GM12878 (cell line): ENCODE measurements around the gene MAN2A2. TPM values are rescaled to one million over a fixed set of nuclear protein-coding genes. Genes with fewer than 3 reads are reported as not detected.
A peak's percentile ranks its signal among the peaks of the same experiment; 100 is the strongest.

Experiments used
- ATAC-seq: fragments of 200-7000 bp; cut with Tn5 transposase; 3 replicates; pipeline ENCODE4 v1.9.1; 2020; ENCODE audit warnings: mild to moderate bottlenecking, moderate library complexity
- BruUV-seq: library from RNA; stranded (reverse); fragments of 400-500 nt; replicated peaks from 2 replicates; lab custom pipeline; 2021; lab: Mats Ljungman, UMichigan
- CTCF ChIA-PET: fragments of 300-600 bp; sonication (Branson Sonifier 250); formaldehyde crosslinking; extraction: SDS; loops from one replicate; lab custom pipeline; 2021; ENCODE audit warnings: inconsistent platforms; lab: Yijun Ruan, JAX
- POLR2A ChIA-PET: fragments of 350-600 bp; formaldehyde crosslinking; extraction: SDS; loops from one replicate; lab custom pipeline; 2021; ENCODE audit warnings: inconsistent platforms; lab: Charles Lee
- RAD21 ChIA-PET: fragments of 300-600 bp; sonication (Branson Sonifier 250); formaldehyde crosslinking; loops from one replicate; lab custom pipeline; 2023; ENCODE audit warnings: antibody characterized with exemption; ENCODE audit not compliant: unreplicated experiment; lab: Charles Lee
- SMC1A ChIA-PET: fragments of 300-600 bp; sonication (Branson Sonifier 250); formaldehyde crosslinking; loops from one replicate; lab custom pipeline; 2023; ENCODE audit not compliant: unreplicated experiment, uncharacterized antibody; lab: Charles Lee
- DNase-seq: peaks from one replicate; pipeline ENCODE4 v3.0.0-alpha.2; 2011; ENCODE audit warnings: low read depth, low spot score
- FAIRE-seq: peaks from 3 replicates; lab custom pipeline; 2011; peaks lifted over from hg19 to GRCh38; lab: Jason Lieb, UNC
- H2AFZ ChIP-seq: 2 replicates; pipeline ENCODE4 v1.6.0; 2011; ENCODE audit warnings: low read depth, low read length, control low read depth; ENCODE audit not compliant: control insufficient read depth
- H3K27ac ChIP-seq: 2 replicates; pipeline ENCODE4 v1.5.1; 2011; ENCODE audit warnings: control low read depth; ENCODE audit not compliant: control insufficient read depth, insufficient read depth
- H3K27me3 ChIP-seq, 2 experiments: replicated peaks in 1 of 2; 2 replicates each; pipeline versions ENCODE4 v1.6.0 to v1.6.1; 2011; ENCODE audit warnings: low read length in 1 of 2; ENCODE audit not compliant: control insufficient read depth in 2 of 2, insufficient read depth in 2 of 2
- H3K36me3 ChIP-seq, 2 experiments: 2 replicates each; pipeline ENCODE4 v1.5.1; 2011; ENCODE audit warnings: low read length in 1 of 2; ENCODE audit not compliant: control insufficient read depth in 2 of 2, insufficient read depth in 2 of 2
- H3K4me1 ChIP-seq: 2 replicates; pipeline ENCODE4 v1.6.1; 2011; ENCODE audit warnings: mild to moderate bottlenecking, low read length, moderate library complexity, mixed read lengths; ENCODE audit not compliant: control insufficient read depth, insufficient read depth
- H3K4me2 ChIP-seq: 2 replicates; pipeline ENCODE4 v1.6.0; 2011; ENCODE audit warnings: control low read depth; ENCODE audit not compliant: control insufficient read depth, insufficient read depth
- H3K4me3 ChIP-seq: fragments of 200-600 bp; sonication (generic); 2 replicates; pipeline ENCODE4 v1.5.1; 2016
- H3K79me2 ChIP-seq: 2 replicates; pipeline ENCODE4 v1.6.0; 2011; ENCODE audit warnings: low read length; ENCODE audit not compliant: control insufficient read depth, insufficient read depth
- H3K9ac ChIP-seq: 2 replicates; pipeline ENCODE4 v1.8.0; 2011; ENCODE audit warnings: low read length, control low read depth, mixed read lengths; ENCODE audit not compliant: control insufficient read depth, insufficient read depth
- H3K9me3 ChIP-seq: replicated peaks from 3 replicates; pipeline ENCODE4 v1.5.1; 2011; ENCODE audit warnings: mild to moderate bottlenecking, low read length; ENCODE audit not compliant: control insufficient read depth, insufficient read depth
- H4K20me1 ChIP-seq: 2 replicates; pipeline ENCODE4 v1.6.0; 2011; ENCODE audit not compliant: control insufficient read depth, insufficient read depth
- BRCA1 ChIP-seq: IDR thresholded peaks from 2 replicates; pipeline ENCODE4 v1.6.1; 2011; ENCODE audit warnings: low read depth, low read length, improper control_type of control experiment
- CHD2 ChIP-seq: IDR thresholded peaks from 2 replicates; pipeline ENCODE4 v1.6.1; 2011; ENCODE audit warnings: low read depth, low read length, improper control_type of control experiment, borderline replicate concordance
- CREB1 ChIP-seq: IDR thresholded peaks from 2 replicates; pipeline ENCODE4 v1.6.1; 2012; ENCODE audit warnings: low read depth, mild to moderate bottlenecking, inconsistent platforms
- E2F8 ChIP-seq: fragments of 450-650 bp; IDR thresholded peaks from 2 replicates; pipeline ENCODE4 v1.6.1; 2018; ENCODE audit warnings: mild to moderate bottlenecking, low read depth, moderate library complexity; ENCODE audit not compliant: partially characterized antibody
- IKZF1 ChIP-seq: fragments of 450-650 bp; conservative IDR thresholded peaks from 2 replicates; pipeline ENCODE4 v1.6.1; 2017; ENCODE audit warnings: antibody characterized with exemption, mild to moderate bottlenecking
- NFXL1 ChIP-seq: fragments of 450-650 bp; IDR thresholded peaks from 2 replicates; pipeline ENCODE4 v1.6.1; 2017; ENCODE audit warnings: antibody characterized with exemption, mild to moderate bottlenecking, borderline replicate concordance
- PAX8 ChIP-seq: fragments of 450-650 bp; IDR thresholded peaks from 2 replicates; pipeline ENCODE4 v1.6.1; 2017; ENCODE audit warnings: mild to moderate bottlenecking, moderate library complexity
- RBBP5 ChIP-seq: fragments of 200-600 bp; sonication (generic); conservative IDR thresholded peaks from 2 replicates; pipeline ENCODE4 v1.6.1; 2016
- RCOR1 ChIP-seq: conservative IDR thresholded peaks from 2 replicates; pipeline ENCODE4 v1.6.1; 2012; ENCODE audit warnings: low read depth, low read length, improper control_type of control experiment
- SIN3A ChIP-seq: IDR thresholded peaks from 2 replicates; pipeline ENCODE4 v1.6.1; 2012; ENCODE audit warnings: low read depth, low read length, improper control_type of control experiment
- SMAD5 ChIP-seq: IDR thresholded peaks from 2 replicates; pipeline ENCODE4 v1.6.1; 2016; ENCODE audit warnings: antibody characterized with exemption, low read depth
- ZNF274 ChIP-seq: IDR thresholded peaks from one replicate; pipeline ENCODE4 v1.8.0; 2011; ENCODE audit not compliant: insufficient read length, insufficient read depth
- ZSCAN29 ChIP-seq: fragments of 450-650 bp; IDR thresholded peaks from 2 replicates; pipeline ENCODE4 v1.6.1; 2017; ENCODE audit warnings: mild to moderate bottlenecking, moderate library complexity
- WGBS: methylation state at CpG from one replicate; pipeline ENCODE4 v1.1.6; 2016; ENCODE audit warnings: low lambda C conversion rate; ENCODE audit not compliant: insufficient replicate concordance, insufficient coverage; ENCODE audit errors: missing lambda C conversion rate; 5-methylcytosine and 5-hydroxymethylcytosine counted together
- in situ Hi-C: fragments of 300-500 bp; cut with MboI; formaldehyde crosslinking; loops from 9 replicates; pipeline ENCODE4 v1.14.3; 2018; ENCODE audit warnings: mixed read lengths
- intact Hi-C: fragments of 100-400 bp; cut with micrococcal nuclease; formaldehyde crosslinking; loops from one replicate; pipeline ENCODE4 v1.14.2; 2022; ENCODE audit not compliant: unreplicated experiment
- polyA plus RNA-seq, 11 experiments: library from polyadenylated mRNA; depleted of rRNA in 4 of 11; unstranded in 6 of 11; stranded (reverse) in 5 of 11; fragments of >200 nt; fragmentation: Nextera tagmentation in 4 of 11; fragmentation: Illumina TruSeq in 1 of 11; extraction: Ambion mirVana in 4 of 11; extraction: Trizol in 1 of 11; gene quantifications; 1 replicate in 1 of 11; 2 replicates in 10 of 11; pipeline versions ENCODE4 v1.2.1 to v1.2.3, GENCODE V29; 2011 to 2016; ENCODE audit warnings: inconsistent platforms in 2 of 11, missing spikeins in 2 of 11, low read depth in 1 of 11
- total RNA-seq, 4 experiments: library from RNA; depleted of rRNA in 3 of 4; stranded (reverse); fragments of >200 nt in 3 of 4; fragmentation: Illumina TruSeq in 1 of 4; extraction: Trizol in 1 of 4; gene quantifications; 2 replicates each; pipeline versions ENCODE4 v1.2.1 to v1.2.3, GENCODE V29; 2013 to 2021

MAN2A2 gene
- total and polyA plus RNA-seq, 10 of the 15 experiments (the other 5 are each of a cell fraction or from before 2014, with no cell fraction given), result 4.2 to 79.4 (median 23.2) TPM

- Histone ChIP-seq H3K27ac (no peak overlapping the region), H2AFZ (no peak overlapping the region), H3K9me3 (no peaks in the 10 kb centered on the region), H3K79me2 (peaks cover 17% of the 10 kb centered on the region), H3K36me3 (peaks cover 18 to 44% of the 10 kb centered on the region in 2 experiments), H3K4me3 (no peak overlapping the region), H4K20me1 (no peaks in the 10 kb centered on the region; the same call in 1 of the 2 replicates), H3K27me3 (no peaks in the 10 kb centered on the region), H3K4me2 (no peak overlapping the region), H3K9ac (no peak overlapping the region), H3K4me1 (peaks cover 4% of the 10 kb centered on the region)
- no peak for TF ChIP-seq RBBP5
- TF ChIP-seq SIN3A, result no peak
- TF ChIP-seq ZNF274, result no peak
- no peak for TF ChIP-seq BRCA1
- no peak for TF ChIP-seq NFXL1
- DNase-seq (no peak), FAIRE-seq (no peak), ATAC-seq (no peak)
- ChIA-PET POLR2A (interaction anchor here (0.6 kb wide), 1 partner anchor 374 kb away, joined by 7 read pairs; no protein-coding TSS in a partner anchor), SMC1A (no interaction called here), CTCF (interaction anchor here (15.1 kb wide), 1 partner anchor 22 kb away, joined by 480 read pairs; the partner anchor contains the start of genes HDDC3 and UNC45A), RAD21 (interaction anchor here (9.2 kb wide), 1 partner anchor 25 kb away, joined by 193 read pairs; the partner anchor contains the start of genes HDDC3 and UNC45A)
- no TSS peak for BruUV-seq
- in situ Hi-C loops, result no loop called here
- WGBS, result 93% methylated on average over 15 of the region's 15 CpGs
- intact Hi-C loops, result no loop called here
Observed at GRCh38 chr15:90907051-90907660, 4.1 kb downstream of the MAN2A2 start.

DNA sequence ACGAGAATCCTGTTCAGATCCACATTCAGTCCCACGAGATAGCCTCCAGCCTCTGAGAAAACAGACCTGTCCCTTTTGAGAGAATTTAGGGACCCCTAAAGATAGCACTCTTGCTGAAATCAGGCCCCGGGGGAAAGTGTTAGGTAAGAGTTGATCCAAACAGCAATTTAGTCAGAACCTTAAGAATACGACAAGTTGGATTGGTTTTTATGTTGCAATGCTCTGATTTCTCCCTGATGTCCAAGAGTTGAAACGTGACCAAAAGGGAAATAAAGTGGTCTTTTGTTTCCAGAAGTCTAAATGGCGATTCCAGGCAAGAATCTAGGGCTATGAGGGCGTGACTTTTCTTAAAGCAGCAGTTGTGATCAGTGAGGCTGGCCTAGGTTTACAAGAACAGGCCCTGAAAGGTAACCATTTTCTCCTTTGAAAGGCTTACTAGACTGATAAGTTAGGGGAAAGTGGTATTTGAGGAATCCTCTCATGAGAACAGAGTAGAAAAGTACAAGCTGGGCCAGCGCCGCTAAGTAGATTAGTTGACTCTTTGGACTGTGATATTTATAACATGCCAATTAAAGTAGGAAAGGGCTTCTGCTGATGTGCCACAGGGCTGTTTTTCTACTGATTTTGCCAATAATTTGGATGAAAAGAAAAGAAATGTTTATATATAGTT, 4.9 kb downstream of the MAN2A2 start:
- ChIA-PET SMC1A (no interaction called here), POLR2A (interaction anchor here (0.6 kb wide), 1 partner anchor 375 kb away, joined by 7 read pairs; no protein-coding TSS in a partner anchor), RAD21 (interaction anchor here (9.2 kb wide), 1 partner anchor 24 kb away, joined by 193 read pairs; the partner anchor contains the start of genes HDDC3 and UNC45A), CTCF (interaction anchor here (2.1 to 15.1 kb wide), 2 partner anchors 21 to 25 kb away, joined by 8 to 480 read pairs; partner anchors contain the start of genes HDDC3 and UNC45A)
- in situ Hi-C loops, result no loop called here
- no peak for DNase-seq
- ATAC-seq, result no peak
- no peaks in the 10 kb centered on the region for H3K9me3 ChIP-seq
- TF ChIP-seq PAX8 (no peak), SMAD5 (no peak), IKZF1 (no peak), CHD2 (no peak), ZSCAN29 (no peak), RCOR1 (no peak), CREB1 (no peak), E2F8 (no peak)
- H3K4me2 ChIP-seq, result no peak overlapping the region
- H2AFZ ChIP-seq, result no peak overlapping the region
- no peak overlapping the region for H3K27ac ChIP-seq
- intact Hi-C loops, result no loop called here
- no peak overlapping the region for H3K4me3 ChIP-seq
- peaks cover 18 to 52% of the 10 kb centered on the region in 2 experiments for H3K36me3 ChIP-seq
- no TSS peak for BruUV-seq
- H4K20me1 ChIP-seq, result no peaks in the 10 kb centered on the region; the same call in 1 of the 2 replicates
- H3K9ac ChIP-seq, result no peak overlapping the region
- H3K4me1 ChIP-seq, result peaks cover 4% of the 10 kb centered on the region
- peak; percentile 49 for FAIRE-seq
- no peaks in the 10 kb centered on the region for H3K27me3 ChIP-seq
- H3K79me2 ChIP-seq, result peaks cover 15% of the 10 kb centered on the region
- 93% methylated on average over 9 of the region's 9 CpGs for WGBS
